Naive B cell (primary cell): ENCODE measurements around the gene CYB561A3. TPM values are rescaled to one million over a fixed set of nuclear protein-coding genes. Genes with fewer than 3 reads are reported as not detected.
"Not testable (repeated sequence)": the region's sequence is repeated elsewhere in the genome, so short reads cannot be mapped to it uniquely, and the experiment has no call there.

Experiments used
- ATAC-seq, 2 donors: fragments of 150-1000 bp; cut with Tn5 transposase; 2 replicates each; pipeline ENCODE4 v1.10.0; 2021; ENCODE audit warnings: low read depth in 2 of 2, mild to moderate bottlenecking in 2 of 2, moderate library complexity in 2 of 2
- DNase-seq: peaks from one replicate; pipeline ENCODE4 v3.0.0; 2022
- H3K27ac Mint-ChIP-seq, 6 donors: one replicate each; pipeline ENCODE4 v1.8.0; 2020 to 2022; ENCODE audit warnings: mild to moderate bottlenecking in 6 of 6, mixed read lengths in 6 of 6, moderate library complexity in 5 of 6, inconsistent platforms in 2 of 6
- H3K27me3 Mint-ChIP-seq, 3 donors: one replicate each; pipeline ENCODE4 v1.8.0; 2021 to 2022; ENCODE audit warnings: mixed read lengths in 3 of 3, mild to moderate bottlenecking in 1 of 3
- H3K36me3 Mint-ChIP-seq, 2 donors: one replicate each; pipeline ENCODE4 v1.8.0; 2020 to 2022; ENCODE audit warnings: mixed read lengths in 2 of 2, inconsistent platforms in 1 of 2, mild to moderate bottlenecking in 1 of 2
- H3K4me1 Mint-ChIP-seq, 3 donors: one replicate each; pipeline ENCODE4 v1.8.0; 2020 to 2022; ENCODE audit warnings: mixed read lengths in 3 of 3, inconsistent platforms in 1 of 3, mild to moderate bottlenecking in 1 of 3, moderate library complexity in 1 of 3
- H3K4me3 Mint-ChIP-seq, 8 donors: one replicate each; pipeline ENCODE4 v1.8.0; 2020 to 2022; ENCODE audit warnings: mild to moderate bottlenecking in 8 of 8, mixed read lengths in 8 of 8, moderate library complexity in 8 of 8, inconsistent platforms in 2 of 8
- H3K9me3 Mint-ChIP-seq, 7 donors: one replicate each; pipeline ENCODE4 v1.8.0; 2020 to 2022; ENCODE audit warnings: mixed read lengths in 7 of 7, mild to moderate bottlenecking in 5 of 7, inconsistent platforms in 2 of 7, moderate library complexity in 1 of 7
- polyA plus RNA-seq, 6 donors: library from polyadenylated mRNA; unstranded; fragments of 300-500 nt; fragmentation: Illumina TruSeq; gene quantifications; one replicate each; pipeline ENCODE4 v1.2.3, GENCODE V29; 2021; ENCODE audit warnings: low read depth in 6 of 6

CYB561A3 gene, protein sequence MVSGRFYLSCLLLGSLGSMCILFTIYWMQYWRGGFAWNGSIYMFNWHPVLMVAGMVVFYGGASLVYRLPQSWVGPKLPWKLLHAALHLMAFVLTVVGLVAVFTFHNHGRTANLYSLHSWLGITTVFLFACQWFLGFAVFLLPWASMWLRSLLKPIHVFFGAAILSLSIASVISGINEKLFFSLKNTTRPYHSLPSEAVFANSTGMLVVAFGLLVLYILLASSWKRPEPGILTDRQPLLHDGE
- polyA plus RNA-seq, result 1,000 to 10,000 TPM; 1,105 to 1,945 (median 1,251) TPM

DNA sequence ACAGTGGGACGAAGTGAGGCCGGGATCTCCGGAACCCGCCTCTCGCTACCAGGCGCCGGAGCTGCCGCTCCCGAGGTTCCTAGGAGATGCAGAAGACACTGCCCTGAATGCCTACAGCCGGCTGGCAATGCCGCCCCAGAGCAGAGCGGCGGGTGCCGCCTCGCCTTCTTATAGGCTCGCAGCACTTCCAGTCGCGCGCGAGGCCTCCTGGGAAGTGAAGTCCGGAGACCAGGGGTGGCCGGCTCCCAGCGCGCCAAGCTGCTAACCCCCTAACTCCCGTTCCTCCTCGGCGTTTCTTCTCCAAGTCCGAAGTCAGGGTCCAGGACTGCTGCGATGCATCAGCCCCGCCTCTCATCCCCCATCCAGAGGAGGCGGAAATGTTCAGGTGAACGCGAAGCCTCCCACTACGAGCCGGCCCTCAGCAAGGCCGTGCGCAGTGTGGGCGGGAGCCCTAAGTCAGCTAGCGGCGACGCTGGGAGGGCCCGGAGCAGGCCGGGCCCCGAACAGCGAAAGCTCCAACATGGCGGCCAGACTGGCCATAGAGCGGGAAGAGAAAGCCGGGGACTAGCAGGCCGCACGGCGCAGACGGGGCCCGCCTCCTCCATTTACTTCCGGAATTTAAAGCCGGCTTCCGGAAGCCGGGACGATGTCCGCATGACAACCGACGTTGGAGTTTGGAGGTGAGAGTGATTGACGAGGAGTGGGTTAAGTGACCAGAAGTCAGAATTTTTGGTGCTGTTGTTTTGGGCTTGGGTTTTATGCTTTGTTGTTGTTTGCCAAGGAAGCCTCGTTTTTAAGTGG, at the start of gene CYB561A3, which contains the start of gene TMEM138:
TSS of gene CYB561A3 (minus strand) at position 142 of the 801 bp plus-strand sequence. CDS start 5,169 bp downstream, outside the sequence.
TSS of gene TMEM138 (plus strand) at position 634 of the 801 bp plus-strand sequence. CDS start 2,017 bp downstream, outside the sequence.
- peaks cover 29 to 62% (median 58%) of the 10 kb centered on the region in 3 donors for H3K4me1 Mint-ChIP-seq
- H3K27me3 Mint-ChIP-seq, result no peaks in the 10 kb centered on the region
- peak within 1 kb of the TSS; percentile 91 to 100 (median 96) for H3K4me3 Mint-ChIP-seq
- ATAC-seq (peak; percentile 70 to 74), DNase-seq (peak; percentile 86)
- peak within 1 kb of the TSS; percentile 96 to 99 (median 98) for H3K27ac Mint-ChIP-seq
- H3K36me3 Mint-ChIP-seq, result peaks cover 0 to 5% of the 10 kb centered on the region in 2 donors
- no peaks in the 10 kb centered on the region for H3K9me3 Mint-ChIP-seq

DNA sequence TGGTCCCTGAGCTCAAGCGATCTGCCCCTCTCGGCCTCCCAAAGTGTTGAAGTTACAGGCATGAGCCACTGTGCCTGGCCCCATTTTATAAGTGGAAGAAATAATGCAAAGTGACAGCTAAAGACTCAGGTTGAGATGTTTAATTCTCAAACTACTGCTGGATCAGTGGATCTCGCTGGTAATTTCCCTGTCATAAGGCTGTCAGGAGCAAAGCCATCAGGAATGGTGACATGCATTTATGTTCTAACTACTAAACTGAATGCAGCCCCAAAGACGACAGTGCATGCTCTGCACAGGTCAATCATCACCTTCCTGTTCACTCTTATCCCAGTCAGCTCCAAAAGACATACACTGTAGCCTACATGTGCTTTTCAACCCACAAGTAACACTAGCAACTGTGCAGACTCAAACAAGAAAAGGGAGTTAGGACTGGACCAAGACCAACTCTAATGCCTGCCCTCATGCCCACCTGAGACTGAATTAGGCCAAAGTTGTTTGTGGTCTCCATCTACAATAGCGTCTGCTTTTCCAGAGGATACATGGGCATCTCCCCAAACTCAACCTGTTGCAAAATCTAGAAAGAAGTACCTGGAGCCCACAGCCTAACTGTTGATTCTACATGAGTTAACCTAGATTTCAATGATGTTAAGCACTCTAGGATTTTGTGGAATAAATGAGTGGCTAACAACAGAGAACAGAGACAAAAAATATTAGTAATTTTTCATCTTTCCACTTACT, 45.5 kb upstream of the CYB561A3 start:
- H3K27ac Mint-ChIP-seq, result peak overlapping the region in 2 of 6 donors; percentile 11 to 26
- no peaks in the 10 kb centered on the region for H3K9me3 Mint-ChIP-seq
- H3K27me3 Mint-ChIP-seq, result no peaks in the 10 kb centered on the region
- H3K4me1 Mint-ChIP-seq, result peaks cover 0 to 3% (median 2%) of the 10 kb centered on the region in 3 donors
- H3K4me3 Mint-ChIP-seq, result peak overlapping the region in 1 of 8 donors; percentile 35
- ATAC-seq (no peak), DNase-seq (no peak)
- H3K36me3 Mint-ChIP-seq, result peaks cover 15 to 22% of the 10 kb centered on the region in 2 donors

DNA sequence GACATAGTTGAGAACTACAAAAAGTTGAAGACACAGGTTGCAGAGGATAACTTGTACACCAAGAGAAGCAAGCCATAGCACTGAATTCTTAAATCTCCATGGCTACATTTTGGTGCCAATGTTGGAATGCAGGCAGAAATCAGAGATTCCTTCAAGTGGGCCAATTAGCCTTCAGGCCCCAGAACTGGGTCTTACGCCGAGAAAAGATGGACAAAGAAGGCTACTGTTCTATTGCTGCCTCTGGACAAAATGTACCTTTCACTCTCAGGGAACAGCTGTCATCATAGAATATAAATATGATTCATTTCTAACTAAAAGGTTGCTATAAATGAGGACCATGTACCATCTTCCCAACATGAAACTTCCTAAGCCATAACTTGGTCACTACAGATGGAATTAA, 44.4 kb upstream of the CYB561A3 start:
- DNase-seq, result no peak
- Mint-ChIP-seq H3K36me3 (peaks cover 5 to 14% of the 10 kb centered on the region in 2 donors), H3K27me3 (no peaks in the 10 kb centered on the region), H3K27ac (peak overlapping the region in 1 of 6 donors; percentile 69), H3K4me3 (no peak overlapping the region), H3K9me3 (no peaks in the 10 kb centered on the region), H3K4me1 (peaks cover 0 to 3% (median 2%) of the 10 kb centered on the region in 3 donors)
- ATAC-seq, result no peak

DNA sequence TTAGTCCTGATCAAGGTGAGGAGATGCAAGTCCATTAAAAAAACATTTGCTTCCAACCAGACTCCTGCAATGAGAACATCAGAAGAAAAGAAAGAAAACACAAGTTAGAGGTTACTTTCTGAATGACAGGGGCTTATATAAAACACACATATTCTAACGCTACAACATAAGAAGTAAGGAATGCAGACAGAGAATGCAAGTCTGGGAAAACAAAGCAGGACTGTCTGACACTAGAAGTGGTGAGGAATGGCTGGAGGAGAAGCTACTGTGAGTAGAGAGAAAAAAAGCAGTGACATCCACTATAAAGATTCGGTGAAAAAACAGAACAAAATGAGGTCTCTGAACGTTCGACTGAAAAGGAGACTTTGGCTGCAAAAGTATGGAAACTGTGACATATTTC, 43.0 kb upstream of the CYB561A3 start:
- peak overlapping the region in 1 of 8 donors; percentile 0 for H3K4me3 Mint-ChIP-seq

DNA sequence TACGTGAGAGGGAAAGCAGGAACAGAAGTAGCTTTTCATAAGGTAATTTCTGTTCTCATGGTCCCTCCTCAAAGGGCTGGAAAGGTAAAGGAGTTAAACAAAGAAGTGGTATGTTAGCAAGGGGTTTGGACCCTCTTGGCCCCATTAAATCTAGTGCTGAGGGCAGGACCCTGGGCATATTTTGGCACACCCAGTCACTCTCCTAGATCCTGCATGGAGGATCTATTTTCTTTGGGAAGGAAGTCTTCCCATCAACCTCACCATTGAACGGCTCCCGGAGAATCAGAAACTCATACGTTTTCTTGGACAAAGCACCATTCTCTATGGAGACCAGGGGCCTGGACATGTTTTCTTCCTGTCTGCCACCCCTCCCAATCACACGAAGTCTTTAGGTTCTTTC, 42.4 kb upstream of the CYB561A3 start:
- Mint-ChIP-seq H3K27ac (peak overlapping the region in 3 of 6 donors; percentile 44 to 80 (median 58)), H3K27me3 (no peaks in the 10 kb centered on the region), H3K4me1 (peaks cover 0 to 3% (median 2%) of the 10 kb centered on the region in 3 donors), H3K9me3 (no peaks in the 10 kb centered on the region), H3K4me3 (no peak overlapping the region), H3K36me3 (peaks cover 0 to 11% of the 10 kb centered on the region in 2 donors)
- DNase-seq (no peak), ATAC-seq (no peak)

More for the DNA sequence above, 43.0 kb upstream of the CYB561A3 start:
- H3K27ac Mint-ChIP-seq, result peak overlapping the region in 4 of 6 donors; percentile 22 to 85 (median 74)
- DNase-seq, result no peak
- H3K4me1 Mint-ChIP-seq, result peaks cover 0 to 3% (median 2%) of the 10 kb centered on the region in 3 donors
- H3K9me3 Mint-ChIP-seq, result no peaks in the 10 kb centered on the region
- no peak for ATAC-seq
- H3K27me3 Mint-ChIP-seq, result no peaks in the 10 kb centered on the region
- peaks cover 0 to 11% of the 10 kb centered on the region in 2 donors for H3K36me3 Mint-ChIP-seq

DNA sequence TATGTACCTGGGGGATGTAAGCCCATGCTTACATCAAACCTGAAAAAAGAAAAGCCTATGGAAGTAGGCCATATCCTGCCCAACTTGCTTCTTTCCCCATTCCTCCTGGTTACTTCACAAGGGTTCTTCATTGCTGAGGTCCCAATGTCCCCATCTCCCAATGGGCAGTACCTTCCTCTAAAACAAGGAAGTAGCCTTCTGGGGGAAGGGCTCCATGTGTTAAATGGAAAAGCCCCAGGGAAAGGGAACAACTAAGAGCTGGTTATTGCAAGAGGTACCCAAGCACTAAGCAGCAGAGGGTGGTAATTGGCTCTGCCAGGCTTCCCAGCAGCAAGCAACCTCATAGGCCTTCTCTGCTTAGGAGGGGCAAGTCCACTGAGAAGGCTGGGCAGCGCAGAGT, 42.0 kb upstream of the CYB561A3 start:
- H3K36me3 Mint-ChIP-seq, result peaks cover 0 to 15% of the 10 kb centered on the region in 2 donors
- peak overlapping the region in 1 of 6 donors; percentile 80 for H3K27ac Mint-ChIP-seq
- ATAC-seq (no peak), DNase-seq (no peak)
- no peaks in the 10 kb centered on the region for H3K9me3 Mint-ChIP-seq
- peaks cover 0 to 3% (median 2%) of the 10 kb centered on the region in 3 donors for H3K4me1 Mint-ChIP-seq
- no peak overlapping the region for H3K4me3 Mint-ChIP-seq
- no peaks in the 10 kb centered on the region for H3K27me3 Mint-ChIP-seq

DNA sequence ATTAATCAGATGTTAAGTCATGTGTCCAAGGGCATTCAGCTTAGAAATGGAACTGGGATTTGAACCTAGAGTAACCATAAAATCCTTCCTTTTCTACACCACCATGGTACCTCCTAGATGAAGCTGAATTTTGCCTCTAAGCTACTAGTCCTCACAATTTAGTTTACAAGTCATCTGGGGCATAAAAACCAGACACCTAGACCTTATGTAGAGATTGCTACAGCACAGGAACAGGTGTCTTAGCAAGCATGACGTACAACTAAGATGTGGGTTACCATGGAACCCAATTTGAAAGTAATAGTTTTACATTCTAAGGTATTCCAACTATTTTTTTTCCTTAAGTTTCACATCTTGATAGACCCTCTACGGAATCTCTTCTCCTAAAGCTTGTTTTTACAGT, 39.9 kb upstream of the CYB561A3 start:
- peaks cover 0 to 3% (median 0%) of the 10 kb centered on the region in 3 donors for H3K4me1 Mint-ChIP-seq
- peak overlapping the region in 3 of 6 donors; percentile 29 to 92 (median 64) for H3K27ac Mint-ChIP-seq
- DNase-seq, result no peak
- ATAC-seq, result no peak
- H3K4me3 Mint-ChIP-seq, result no peak overlapping the region
- peaks cover 0 to 20% of the 10 kb centered on the region in 2 donors for H3K36me3 Mint-ChIP-seq
- no peaks in the 10 kb centered on the region for H3K9me3 Mint-ChIP-seq
- H3K27me3 Mint-ChIP-seq, result no peaks in the 10 kb centered on the region

DNA sequence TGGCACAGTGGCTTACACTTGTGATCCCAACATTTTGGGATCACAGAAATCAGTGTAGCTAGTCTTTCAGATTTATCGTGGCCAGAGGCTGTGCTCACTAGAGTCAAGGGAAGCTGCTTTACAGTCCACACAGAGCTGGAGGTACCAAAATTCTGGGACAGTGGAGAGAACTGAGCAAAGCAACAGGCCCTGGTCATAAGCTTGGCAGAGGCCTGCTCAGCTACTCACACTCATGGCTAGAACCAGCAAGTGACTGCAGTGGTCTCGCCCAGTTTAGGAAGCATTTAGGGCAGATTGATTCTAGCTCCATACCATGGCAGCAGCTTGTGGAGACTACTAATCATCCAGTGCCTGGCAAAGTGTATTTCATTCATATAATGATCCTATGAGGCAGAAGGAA, 39.5 kb upstream of the CYB561A3 start:
- no peaks in the 10 kb centered on the region for H3K9me3 Mint-ChIP-seq
- H3K4me1 Mint-ChIP-seq, result peaks cover 0 to 3% (median 0%) of the 10 kb centered on the region in 3 donors
- no peak for DNase-seq
- H3K36me3 Mint-ChIP-seq, result peaks cover 0 to 20% of the 10 kb centered on the region in 2 donors
- ATAC-seq, result no peak
- peak overlapping the region in 4 of 6 donors; percentile 15 to 70 (median 60) for H3K27ac Mint-ChIP-seq
- no peaks in the 10 kb centered on the region for H3K27me3 Mint-ChIP-seq
- no peak overlapping the region for H3K4me3 Mint-ChIP-seq

DNA sequence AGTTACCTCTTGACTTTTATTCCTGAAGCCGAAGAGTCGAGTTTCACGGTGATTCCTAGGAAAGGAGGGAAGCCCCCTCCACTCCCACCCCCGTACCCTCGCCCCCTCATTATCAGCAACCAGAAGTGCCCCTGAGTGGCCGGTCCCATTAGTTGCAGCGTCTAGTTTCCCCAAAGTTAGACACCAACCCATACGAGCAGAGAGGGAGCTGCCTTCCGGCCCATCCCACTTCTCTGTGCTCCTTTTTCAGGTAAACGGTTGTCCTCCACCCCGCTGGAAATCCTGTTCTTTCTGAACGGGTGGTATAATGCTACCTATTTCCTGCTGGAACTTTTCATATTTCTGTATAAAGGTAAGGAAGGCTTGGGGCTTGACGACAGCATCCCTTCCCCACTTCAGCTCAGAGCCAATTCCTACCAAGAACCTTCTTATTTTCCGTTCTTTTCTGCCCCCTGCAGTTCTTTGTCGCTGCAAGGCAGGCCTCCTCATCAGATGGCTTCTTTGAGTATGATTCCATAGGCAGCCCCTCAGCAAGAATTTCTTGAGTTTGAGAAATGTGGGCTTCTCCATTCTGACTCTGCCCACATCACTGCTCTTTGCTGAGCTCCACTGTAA, 31.4 kb upstream of the CYB561A3 start:
- peak; percentile 24 for DNase-seq
- Mint-ChIP-seq H3K27ac (peak overlapping the region; percentile 88 to 98 (median 96)), H3K4me3 (peak overlapping the region; percentile 90 to 99 (median 97))

DNA sequence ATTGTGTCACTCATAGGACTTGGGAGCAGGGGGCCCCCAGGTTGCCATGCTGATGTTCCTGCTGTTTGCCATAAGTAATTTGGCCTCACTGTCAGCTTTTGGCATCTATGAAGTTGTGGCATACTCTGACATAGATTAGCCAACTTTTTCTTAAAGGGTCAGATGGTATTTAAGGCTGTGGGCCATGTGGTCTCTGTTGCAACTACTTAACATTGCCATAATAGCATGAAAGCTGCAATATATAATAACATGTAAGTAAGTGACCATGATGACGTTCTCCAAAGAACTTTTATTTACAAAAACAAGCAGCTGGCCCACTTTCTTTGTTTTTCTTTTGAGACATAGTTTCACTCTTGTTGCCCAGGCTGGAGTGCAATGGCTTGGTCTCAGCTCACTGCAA, 28.5 kb upstream of the CYB561A3 start:
- Mint-ChIP-seq H3K9me3 (no peaks in the 10 kb centered on the region), H3K27ac (peak overlapping the region in 1 of 6 donors; percentile 62), H3K36me3 (no peaks in the 10 kb centered on the region), H3K27me3 (no peaks in the 10 kb centered on the region), H3K4me1 (peaks cover 29 to 35% (median 32%) of the 10 kb centered on the region in 3 donors), H3K4me3 (peak overlapping the region in 4 of 8 donors; percentile 33 to 43 (median 40))
- ATAC-seq, result no peak
- no peak for DNase-seq

More for the DNA sequence above, 31.4 kb upstream of the CYB561A3 start:
- H3K9me3 Mint-ChIP-seq, result no peaks in the 10 kb centered on the region
- peaks cover 22 to 27% (median 25%) of the 10 kb centered on the region in 3 donors for H3K4me1 Mint-ChIP-seq
- peak; percentile 52 to 58 for ATAC-seq
- H3K36me3 Mint-ChIP-seq, result peaks cover 0 to 6% of the 10 kb centered on the region in 2 donors
- no peaks in the 10 kb centered on the region for H3K27me3 Mint-ChIP-seq

DNA sequence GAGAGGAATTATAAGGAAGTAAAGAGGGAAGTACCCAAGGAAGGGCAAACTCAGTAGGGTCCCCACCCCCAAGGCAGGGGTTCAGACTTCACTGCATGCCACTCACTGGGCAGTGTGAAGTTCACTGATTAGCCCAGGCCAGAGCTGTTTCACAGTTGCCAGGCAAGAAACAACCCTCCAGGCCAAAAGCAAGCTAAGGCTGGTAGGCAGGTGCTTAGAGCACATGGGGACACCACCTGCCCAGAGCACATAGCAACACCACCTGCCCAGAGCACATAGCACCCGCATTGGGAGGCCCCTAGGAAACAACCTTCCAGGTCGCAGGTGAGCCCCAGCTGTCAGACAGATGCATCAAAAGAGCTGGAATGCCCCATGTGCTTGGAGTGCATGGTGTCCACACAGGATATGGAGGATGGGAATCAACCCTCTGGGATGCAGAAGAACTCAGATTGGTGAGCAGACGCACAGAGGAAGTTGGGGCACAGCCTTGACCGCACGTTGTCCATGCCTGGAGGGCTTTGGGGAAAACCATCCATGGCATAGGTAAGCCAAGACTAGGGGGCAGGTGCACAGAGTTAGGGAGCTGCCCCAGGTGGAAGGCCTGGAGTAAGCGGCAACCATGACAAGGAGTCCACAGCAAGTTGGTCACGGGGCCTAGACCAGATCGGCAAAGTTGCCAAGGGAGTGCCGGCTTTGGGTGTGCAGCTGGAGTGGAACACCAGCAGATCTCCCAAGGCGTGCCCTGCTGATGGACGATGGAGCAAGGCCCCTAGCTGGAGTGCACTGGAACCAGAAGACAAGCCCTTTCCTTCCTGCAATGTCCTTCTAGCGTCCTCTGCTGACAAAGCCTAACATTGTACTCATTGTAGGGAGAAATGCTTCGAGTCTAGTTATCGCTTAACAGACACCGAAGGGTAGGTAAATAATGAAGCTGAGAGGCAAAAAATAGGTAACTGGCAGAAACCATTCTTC, 22.9 kb upstream of the CYB561A3 start:
- Mint-ChIP-seq H3K27ac (peak overlapping the region in 1 of 6 donors; percentile 20), H3K27me3 (no peaks in the 10 kb centered on the region), H3K9me3 (no peaks in the 10 kb centered on the region), H3K4me1 (peaks cover 9 to 17% (median 11%) of the 10 kb centered on the region in 3 donors), H3K4me3 (no peak overlapping the region), H3K36me3 (no peaks in the 10 kb centered on the region)
- no peak for DNase-seq
- ATAC-seq, result no peak

DNA sequence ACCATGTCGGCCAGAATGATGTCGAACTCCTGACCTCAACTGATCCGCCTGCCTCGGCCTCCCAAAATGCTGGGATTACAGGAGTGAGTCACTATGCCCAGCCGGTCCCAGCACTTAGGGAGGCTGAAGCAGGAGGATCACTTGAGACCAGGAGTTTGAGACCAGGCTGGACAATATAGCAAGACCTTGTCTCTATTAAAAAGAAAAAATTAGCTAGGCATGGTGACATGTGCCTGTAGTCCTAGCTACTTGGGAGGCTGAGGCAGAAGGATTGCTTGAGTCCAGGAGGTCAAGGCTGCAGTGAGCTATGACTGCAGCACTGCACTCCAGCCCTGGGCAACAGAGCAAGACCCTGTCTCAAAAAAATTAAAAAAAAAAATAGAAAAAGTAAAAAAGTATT, 22.2 kb upstream of the CYB561A3 start:
- not testable (repeated sequence) for ATAC-seq, H3K27ac Mint-ChIP-seq, H3K9me3 Mint-ChIP-seq, H3K27me3 Mint-ChIP-seq, DNase-seq, H3K4me3 Mint-ChIP-seq, H3K36me3 Mint-ChIP-seq
- H3K4me1 Mint-ChIP-seq, result peaks cover 9 to 17% (median 11%) of the 10 kb centered on the region in 3 donors
